ENCODE data around the gene ARF1.

GRCh38 chr1:228079013-228079412 lies 3.5 kb upstream of the ARF1 start:
- TF ChIP-seq CTCF (IDR thresholded peaks at IDR 0.05) (no peak), POLR2AphosphoS5 (IDR thresholded peaks at IDR 0.05) (no peak)
